TTC549 (cell line): ENCODE measurements around the gene USB1.

ENCODE experiments used
- FAIRE-seq: peaks from 2 replicates; lab custom pipeline; 2012; peaks lifted over from hg19 to GRCh38; lab: Jason Lieb, UNC

The USB1 gene

DNA sequence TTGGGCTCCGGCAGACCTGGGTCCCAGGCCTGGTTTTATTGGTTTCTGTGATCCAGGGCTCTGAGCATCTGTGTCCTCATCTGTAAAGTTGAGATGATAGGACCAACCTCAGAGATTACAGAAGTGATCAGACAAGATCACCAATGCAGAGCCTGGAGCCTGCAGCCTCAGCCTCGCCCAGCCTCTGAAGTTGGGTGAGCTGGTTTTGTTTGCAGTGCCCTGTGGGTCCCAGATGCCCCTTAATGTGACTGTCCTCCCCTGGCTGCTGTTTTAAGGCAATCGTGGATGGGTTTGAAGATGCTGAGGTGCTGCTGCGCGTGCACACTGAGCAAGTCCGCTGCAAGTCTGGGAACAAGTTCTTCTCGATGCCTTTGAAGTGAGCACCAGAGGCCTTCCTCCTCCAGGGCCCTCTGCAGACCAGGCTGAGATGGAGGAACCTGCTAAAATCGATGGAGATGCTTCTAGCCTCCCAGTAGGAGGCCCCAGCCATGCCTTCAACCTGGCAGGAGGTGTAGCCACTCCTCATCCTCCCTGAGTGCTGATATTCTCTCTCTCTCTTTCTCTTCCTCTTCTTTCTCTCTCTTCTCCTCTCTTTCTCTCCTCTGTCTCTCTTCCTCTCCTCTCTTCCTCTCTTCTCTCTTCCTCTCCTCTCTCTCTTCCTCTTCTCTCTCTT, 18.8 kb downstream of the USB1 start:
- no peak for FAIRE-seq

DNA sequence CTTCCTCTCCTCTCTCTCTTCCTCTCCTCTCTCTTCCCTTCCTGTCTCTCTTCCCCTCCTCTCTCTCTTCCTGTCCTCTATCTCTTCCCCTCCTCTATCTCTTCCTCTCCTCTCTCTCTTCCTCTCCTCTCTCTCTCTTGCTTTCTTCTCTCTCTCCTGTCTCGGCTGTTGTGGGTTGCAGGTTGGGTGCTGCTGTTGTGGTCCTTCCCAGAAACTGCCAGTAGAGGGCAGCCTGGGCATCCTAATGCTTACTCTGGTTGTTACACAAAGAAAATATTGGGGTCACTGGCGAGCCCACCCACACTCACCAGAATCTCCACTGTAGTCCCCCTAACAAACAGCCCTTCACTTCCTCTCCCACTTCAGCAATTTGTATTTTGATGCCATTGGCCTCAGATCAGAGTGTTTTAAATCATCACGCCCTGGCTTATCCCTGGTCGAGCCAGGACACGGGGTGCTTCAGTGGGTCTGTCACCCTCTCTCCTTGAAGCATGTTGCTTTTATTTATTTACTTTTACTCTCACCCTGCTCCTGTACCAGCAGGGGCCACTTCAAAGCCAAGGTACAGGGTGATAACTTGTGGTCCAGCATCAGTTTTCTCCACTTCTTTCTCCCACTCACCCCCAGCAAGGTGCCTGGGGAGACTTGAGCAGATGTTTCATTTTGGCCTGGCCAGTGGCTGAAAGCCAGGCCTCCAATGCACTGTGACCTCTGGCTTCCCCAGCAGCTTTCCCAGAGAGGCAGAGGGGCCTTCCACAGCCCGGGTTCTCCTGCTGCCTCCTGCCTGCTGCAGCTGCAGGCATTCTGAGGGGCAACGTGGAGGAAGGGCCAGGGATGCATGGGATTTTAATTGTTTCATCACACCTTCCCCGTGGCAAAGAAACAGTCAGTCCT, 19.7 kb downstream of the USB1 start:
- FAIRE-seq: no peak

DNA sequence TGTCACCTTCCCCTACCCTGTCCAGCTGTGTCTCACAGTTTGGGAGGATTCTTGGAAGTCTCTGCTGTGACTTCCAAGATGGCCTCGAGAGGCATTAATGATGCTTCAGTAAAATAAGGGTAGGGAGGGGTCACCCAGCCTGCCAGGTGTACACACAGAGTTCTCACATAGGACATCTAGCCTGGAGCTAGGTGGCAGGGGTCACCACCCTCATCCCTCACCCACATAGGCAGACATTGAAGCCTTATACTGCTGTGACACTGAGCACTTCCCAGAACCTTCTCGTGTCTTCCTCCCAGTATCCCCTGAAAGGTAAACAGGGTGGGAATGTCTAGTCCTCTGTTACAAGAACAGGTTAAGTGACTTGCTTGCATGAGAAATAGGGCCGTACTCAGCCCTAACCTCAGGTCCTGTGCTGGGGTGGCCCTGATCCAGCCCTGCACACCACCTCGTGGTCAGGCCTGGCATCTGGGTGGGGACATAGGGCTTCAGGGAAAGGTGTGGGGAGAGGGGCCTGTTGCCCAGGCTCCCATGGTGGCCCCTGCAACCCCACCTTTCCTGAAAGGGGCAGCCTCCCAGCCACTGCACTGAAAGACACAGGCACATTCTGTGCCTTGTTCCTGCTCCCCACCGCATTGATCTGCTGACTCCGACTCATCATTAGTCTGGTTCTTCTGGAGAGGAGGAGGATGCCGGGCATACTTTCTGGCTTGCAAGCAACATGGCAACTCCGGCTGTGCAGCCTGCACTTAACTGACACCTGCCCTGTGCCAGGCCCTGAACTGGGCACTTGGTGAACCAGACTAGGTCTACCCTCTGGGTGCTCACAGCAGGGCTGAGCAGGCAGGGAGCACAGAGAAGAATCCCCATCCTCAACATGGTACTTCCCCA, 20.7 kb downstream of the USB1 start:
- no peak for FAIRE-seq

GRCh38 chr16:58022601-58023371, 21.6 kb downstream of the USB1 start:
- no peak for FAIRE-seq

DNA sequence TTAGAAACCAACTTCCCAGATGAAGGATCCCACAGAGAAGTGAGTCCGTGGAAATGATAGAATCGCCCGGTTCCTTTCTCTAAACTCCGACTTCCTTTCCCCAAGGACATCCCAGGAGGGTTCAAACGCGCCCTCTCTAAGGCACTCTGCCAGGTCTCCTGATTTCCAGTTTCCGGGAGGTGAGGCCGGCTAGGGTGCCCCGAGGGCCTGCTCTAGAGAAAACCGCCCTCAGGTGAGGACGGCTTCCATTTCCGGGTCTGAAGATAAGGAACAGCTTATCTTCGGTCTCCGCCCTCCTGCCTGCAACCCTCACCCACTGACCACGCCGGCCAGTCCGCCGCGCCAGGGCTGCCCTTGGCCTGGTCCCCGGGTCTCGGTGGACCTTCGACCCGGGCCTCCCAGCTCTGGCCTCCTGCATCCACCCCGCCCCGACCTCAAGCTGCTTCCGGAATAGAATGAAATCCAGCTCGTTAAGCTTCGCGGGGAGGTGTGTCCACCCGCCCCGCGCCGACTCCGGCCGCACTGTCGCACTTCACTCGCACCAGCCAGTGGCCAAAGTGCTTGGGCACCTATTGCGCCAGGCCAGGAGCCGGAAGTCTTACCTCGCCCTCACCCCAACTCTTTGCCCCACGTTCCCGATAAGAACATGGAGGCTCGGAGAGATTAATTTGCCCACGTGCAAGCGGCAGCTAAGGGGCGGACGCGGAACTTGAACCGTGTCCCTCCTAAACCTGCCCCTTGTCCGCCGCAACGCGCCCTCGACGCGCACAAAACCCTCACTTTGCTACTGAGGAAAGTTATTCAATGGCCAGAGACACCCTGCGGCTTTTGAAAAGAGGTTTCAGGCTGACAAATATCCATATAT, 23.5 kb downstream of the USB1 start:
- no peak for FAIRE-seq

DNA sequence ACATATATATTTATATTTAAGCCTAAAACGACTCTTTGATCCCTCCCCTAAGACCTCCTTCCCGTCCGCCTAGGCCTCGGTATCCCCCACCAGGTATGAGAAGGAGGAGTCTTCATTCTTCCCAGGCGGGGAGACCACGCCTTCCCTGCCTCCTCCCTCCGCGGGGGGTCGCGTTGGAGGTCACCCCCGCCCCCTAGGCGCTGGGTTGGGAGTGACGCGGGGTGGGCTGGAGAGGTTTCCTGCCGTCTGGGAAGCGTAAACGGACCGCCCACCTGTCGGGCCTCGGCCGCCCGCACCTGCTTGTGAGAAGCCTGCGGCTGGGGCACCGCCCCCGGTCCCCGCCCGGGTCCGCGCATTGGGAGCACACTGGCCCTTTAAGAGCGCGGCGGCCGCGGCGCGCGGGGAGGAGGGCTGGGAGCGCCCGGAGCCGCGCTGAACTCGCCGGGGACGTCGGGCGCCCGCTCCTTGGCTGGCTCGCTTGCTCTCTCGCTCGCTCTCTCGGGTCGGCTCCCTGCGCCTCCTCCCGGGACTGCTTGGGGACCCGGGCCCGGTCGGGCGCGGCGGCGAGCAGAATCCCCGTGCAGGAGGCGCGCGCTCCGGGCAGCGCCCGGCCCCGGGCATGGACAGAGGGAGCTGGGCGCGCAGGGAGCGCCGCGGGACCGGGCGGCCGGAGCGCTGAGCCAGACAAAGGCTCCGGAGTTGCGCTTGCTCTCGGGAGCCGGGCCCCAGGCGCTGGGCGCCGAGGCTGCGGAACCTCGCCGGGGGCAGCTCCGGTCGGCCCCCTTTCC, 24.3 kb downstream of the USB1 start, which contains the start of gene MMP15:
Gene MMP15, plus strand, starts transcription at position 404 of the 788 bp plus-strand sequence. CDS start 597 bp downstream, outside the sequence.
- FAIRE-seq: no peak

DNA sequence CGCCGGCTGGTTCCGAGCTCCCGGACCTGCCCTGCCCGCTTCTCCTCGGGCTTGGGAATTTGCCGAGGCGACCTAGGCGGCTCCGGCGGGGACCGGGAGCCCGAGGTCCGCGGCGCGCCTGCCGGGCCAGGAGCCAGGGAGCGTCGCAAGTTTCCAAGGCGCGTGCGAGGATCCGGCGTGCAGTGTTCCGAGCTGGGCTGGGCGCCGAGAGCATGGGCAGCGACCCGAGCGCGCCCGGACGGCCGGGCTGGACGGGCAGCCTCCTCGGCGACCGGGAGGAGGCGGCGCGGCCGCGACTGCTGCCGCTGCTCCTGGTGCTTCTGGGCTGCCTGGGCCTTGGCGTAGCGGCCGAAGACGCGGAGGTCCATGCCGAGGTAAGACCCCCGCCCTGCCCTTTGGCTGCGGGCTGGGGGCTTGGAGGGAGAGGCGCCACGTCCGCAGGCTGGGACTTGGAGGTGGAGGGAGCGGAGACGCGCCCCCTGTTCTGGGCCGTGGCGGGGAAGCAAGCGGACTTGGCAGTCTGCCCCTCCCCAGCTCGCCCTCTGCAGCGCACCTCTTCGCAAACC, 25.0 kb downstream of the USB1 start:
- FAIRE-seq: no peak

DNA sequence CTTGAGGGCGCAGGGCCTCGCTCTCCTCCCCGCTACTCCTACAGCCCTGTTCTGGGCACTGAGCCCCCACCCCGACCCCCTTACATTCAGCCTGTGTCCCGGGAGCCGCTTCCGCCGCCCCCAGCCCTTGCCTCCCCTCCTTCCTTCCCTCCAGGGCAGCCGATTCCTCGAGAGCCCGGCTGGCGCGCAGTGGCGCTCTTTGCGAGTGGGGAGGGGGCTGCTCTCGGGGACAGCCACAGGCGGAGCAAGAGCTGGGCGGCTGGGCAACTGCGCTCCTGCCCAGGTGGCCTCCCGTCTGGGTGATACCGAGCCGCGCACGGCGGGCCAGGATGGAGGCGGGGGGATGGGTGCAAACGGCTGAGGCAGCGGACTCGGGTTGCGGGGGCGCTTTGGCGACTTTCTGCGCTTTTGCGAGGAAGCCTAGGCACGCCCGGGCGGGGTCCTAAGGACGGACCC, 25.5 kb downstream of the USB1 start:
- FAIRE-seq: no peak

DNA sequence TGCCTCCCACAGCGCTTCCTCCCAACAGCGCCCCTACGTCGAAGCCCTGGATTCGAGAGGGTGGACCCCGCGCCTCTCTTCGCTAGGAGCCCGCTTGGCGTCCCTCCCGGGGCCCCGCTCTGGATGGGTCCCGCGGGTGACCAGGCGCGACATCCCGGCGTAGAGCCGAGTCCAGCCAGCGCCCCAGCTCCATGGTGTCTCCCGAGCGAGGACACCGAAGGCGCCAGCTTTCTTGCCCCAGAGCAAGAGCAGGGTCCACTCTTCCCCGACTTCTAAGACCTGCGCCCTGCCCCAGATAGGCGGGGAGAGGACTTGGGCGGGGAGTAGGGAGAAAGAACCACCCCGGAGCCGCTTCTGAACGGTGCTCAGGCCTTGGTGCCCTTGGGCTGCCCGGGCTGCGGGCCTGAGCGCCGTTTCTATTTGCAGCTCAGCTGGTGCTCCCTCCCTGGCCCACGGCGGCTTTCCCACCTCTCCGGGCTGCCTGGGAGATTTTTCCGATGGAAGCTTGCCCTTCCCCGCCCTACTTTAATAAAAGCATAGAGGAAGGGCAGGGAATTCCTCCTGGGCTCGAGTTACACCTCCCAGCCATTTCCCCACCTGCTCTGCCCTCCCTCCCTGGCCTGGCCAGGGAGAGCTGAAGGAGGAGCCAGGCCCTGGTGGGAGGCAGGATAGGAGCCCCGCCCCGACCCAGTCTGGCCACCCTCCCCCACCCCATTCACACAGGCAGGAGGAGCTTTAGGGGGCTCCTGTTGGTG, 26.1 kb downstream of the USB1 start:
- no peak for FAIRE-seq

DNA sequence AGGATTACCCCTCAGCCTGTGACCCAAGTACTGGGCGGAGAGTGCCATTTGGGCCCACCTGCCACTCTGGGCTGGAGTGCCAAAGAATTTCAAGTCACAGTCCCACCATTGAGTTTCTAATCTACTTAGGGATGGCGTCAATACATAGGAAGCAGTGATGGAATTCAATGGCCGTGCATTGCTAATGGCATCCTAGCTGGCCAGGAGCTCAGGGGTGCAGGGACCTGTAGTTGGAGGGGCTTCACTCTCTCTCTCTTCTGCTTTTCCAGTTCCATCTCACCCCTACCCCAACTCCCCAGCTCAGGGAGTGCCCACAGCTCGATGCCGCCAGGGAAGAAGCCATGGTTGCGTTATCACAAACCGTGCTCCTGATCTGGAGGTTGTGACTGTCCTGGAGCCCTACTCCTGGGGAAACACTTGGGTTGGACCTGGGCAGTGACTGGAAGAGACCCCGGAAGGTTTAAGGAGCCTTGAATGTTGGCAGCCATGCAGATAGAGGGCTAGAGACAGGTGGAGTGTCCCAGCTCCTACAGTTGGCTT, 26.8 kb downstream of the USB1 start:
- no peak for FAIRE-seq

GRCh38 chr16:58028541-58029070, 27.4 kb downstream of the USB1 start:
- FAIRE-seq: no peak

DNA sequence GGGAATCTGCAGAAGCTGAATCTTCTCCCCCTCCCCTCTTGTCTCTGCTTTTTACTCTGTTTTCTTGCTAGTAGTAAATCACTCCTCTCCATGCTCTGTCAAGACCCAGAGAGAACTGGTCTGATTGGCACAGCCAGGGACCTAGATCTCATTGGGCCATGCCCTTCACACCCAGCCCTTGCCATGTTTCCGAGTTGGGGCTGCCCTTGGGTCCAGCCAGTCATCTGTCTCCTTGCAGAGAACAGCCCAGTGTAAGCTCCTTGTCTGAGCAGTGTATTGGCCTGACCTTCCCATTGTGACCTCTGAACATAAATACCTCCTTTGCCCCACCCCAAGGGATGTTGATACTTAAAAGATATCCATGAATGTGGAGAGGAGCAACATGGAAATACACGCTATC, 28.2 kb downstream of the USB1 start:
- no peak for FAIRE-seq

DNA sequence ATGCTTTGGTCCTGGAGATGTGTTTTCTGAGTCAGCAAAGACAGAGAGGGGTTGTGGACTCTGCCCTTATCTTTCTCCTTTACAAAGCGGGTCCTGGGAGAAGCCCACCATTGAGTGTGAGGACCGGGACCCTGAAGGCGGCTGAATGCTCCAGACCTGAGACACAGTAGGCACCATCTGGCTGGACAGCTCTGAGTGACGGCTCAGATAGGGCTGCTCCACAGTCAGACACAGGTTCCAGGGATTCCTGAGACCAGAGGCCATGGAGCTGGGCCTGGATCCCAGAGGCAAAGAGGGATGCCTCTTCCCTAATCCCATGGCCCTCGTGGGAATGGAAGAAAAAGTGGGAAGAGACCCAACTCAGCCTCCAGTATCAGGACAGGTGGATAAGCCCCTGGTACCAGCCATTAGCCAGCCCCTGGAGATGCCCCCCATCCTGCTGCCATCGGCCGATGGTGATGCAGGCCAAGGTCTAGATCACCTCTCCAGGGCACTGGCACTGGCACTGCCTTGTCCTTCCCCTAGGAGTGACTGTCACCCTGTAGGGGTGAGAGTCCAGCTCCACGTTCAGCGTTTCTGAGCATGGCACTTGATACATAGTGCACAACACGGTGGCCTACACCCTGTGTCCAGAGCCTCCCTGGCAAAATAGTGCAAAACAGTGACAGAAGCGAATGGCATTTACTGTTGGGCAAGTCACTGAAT, 29.1 kb downstream of the USB1 start:
- FAIRE-seq: no peak

GRCh38 chr16:58031016-58031800, 30.0 kb downstream of the USB1 start:
- FAIRE-seq: no peak

DNA sequence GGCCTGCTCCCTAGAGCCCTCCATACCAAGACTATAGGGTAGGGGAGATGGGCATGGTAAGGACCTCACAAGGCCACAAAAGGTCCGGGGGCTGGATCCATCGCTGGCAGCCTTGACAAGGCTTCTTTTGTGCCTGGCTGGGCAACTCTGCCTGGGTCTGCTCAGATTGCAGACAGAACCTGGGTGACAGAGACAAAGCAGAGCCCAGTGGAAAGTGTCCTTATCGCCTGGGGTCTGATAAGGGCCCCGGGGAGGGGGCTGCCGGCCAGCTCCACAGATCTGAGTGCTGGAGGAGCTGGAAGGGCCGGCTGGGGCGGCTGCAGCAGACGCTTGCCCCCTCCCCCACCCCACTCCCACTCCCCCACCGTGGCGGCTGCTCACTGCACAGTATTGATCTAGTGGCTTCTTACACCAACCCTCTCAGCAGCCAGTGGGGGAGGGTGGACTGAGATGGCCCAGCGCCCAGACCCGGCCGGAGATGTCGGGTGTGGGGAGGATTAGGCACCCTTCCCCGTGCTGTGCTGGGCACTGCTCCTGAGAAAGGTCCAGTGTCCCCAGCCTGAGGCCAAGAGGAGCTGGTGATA, 31.6 kb downstream of the USB1 start:
- FAIRE-seq: no peak

DNA sequence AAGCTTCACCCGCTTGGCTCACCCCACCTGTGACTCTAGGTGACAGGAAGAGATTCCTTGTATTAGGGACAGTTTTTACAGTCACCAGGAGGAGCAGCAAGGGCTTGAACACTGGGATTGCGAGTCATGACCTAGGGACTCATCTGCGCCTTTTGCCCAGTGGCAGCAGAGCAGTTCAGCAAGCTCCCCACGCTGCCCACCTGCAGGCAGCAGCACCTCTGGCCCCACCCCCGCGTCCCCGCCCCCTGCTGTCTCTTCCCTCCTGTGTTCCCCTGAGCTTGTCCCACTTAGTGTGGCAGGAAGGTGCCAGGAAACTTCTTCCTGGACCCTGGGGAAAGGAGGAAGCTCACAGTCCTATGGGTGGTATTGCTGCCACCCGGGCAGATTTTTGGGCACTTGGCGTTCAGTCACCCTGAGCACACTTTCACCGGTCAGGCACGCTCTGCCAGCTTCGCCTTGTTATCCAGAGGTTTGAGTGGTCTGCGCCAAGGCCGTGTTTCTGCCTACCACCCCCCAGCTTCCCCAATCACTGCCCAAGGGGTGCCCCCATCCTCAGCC, 33.0 kb downstream of the USB1 start:
- no peak for FAIRE-seq
